CD4-positive, CD25-positive, alpha-beta regulatory T cell (primary cell): Measurements from ENCODE around the gene LRMDA. TPM values are rescaled to one million over a fixed set of nuclear protein-coding genes. Genes with fewer than 3 reads are reported as not detected.

Experiments used
- ATAC-seq, 2 donors: fragments of 150-1000 bp; cut with Tn5 transposase; one replicate each; pipeline ENCODE4 v1.10.0; 2021; ENCODE audit warnings: low read depth in 2 of 2, moderate number of reproducible peaks in 2 of 2, moderate library complexity in 1 of 2
- DNase-seq, 3 donors: peaks; one replicate each; pipeline versions ENCODE4 v3.0.0 to v3.0.0-alpha.2; 2012 to 2022; ENCODE audit warnings: mixed read lengths in 1 of 3
- H3K27ac ChIP-seq: one replicate; pipeline ENCODE4 v1.7.0; 2013; ENCODE audit warnings: mild to moderate bottlenecking, low read length; ENCODE audit not compliant: insufficient read depth, poor library complexity, severe bottlenecking
- H3K27me3 ChIP-seq: one replicate; pipeline ENCODE4 v1.7.0; 2013; ENCODE audit warnings: low read length; ENCODE audit not compliant: control insufficient read depth, insufficient read depth
- H3K36me3 ChIP-seq: one replicate; pipeline ENCODE4 v1.7.0; 2013; ENCODE audit warnings: mild to moderate bottlenecking, low read length, moderate library complexity; ENCODE audit not compliant: control insufficient read depth, insufficient read depth
- H3K4me1 ChIP-seq: 2 replicates; pipeline ENCODE4 v1.7.0; 2013; ENCODE audit warnings: mild to moderate bottlenecking, low read length; ENCODE audit not compliant: insufficient read depth, control insufficient read depth, poor library complexity, severe bottlenecking
- H3K4me3 ChIP-seq: one replicate; pipeline ENCODE4 v1.7.0; 2013; ENCODE audit warnings: low read depth, mild to moderate bottlenecking, low read length, moderate library complexity
- H3K9me3 ChIP-seq, 2 experiments: 1 replicate in 1 of 2; 2 replicates in 1 of 2; pipeline ENCODE4 v1.7.0; 2013; ENCODE audit warnings: low read length in 2 of 2, mild to moderate bottlenecking in 1 of 2, moderate library complexity in 1 of 2; ENCODE audit not compliant: control insufficient read depth in 2 of 2
- H3K27ac Mint-ChIP-seq, 3 donors: one replicate each; pipeline ENCODE4 v1.8.0; 2020 to 2022; ENCODE audit warnings: mild to moderate bottlenecking in 3 of 3, mixed read lengths in 3 of 3, moderate library complexity in 2 of 3
- H3K27me3 Mint-ChIP-seq: one replicate; pipeline ENCODE4 v1.8.0; 2022; ENCODE audit warnings: mild to moderate bottlenecking, mixed read lengths
- H3K36me3 Mint-ChIP-seq: one replicate; pipeline ENCODE4 v1.8.0; 2020; ENCODE audit warnings: mixed read lengths
- H3K4me1 Mint-ChIP-seq, 4 donors: one replicate each; pipeline ENCODE4 v1.8.0; 2020 to 2022; ENCODE audit warnings: mixed read lengths in 4 of 4, mild to moderate bottlenecking in 1 of 4
- H3K4me3 Mint-ChIP-seq, 4 donors: one replicate each; pipeline ENCODE4 v1.8.0; 2020 to 2022; ENCODE audit warnings: mild to moderate bottlenecking in 4 of 4, mixed read lengths in 4 of 4, moderate library complexity in 3 of 4
- H3K9me3 Mint-ChIP-seq, 7 donors: one replicate each; pipeline ENCODE4 v1.8.0; 2020 to 2022; ENCODE audit warnings: mixed read lengths in 7 of 7, mild to moderate bottlenecking in 3 of 7, moderate library complexity in 2 of 7
- polyA plus RNA-seq, 4 donors: library from polyadenylated mRNA; unstranded; fragments of 300-500 nt; fragmentation: Illumina TruSeq; gene quantifications; one replicate each; pipeline ENCODE4 v1.2.3, GENCODE V29; 2021
- total RNA-seq: library from RNA; stranded (reverse); gene quantifications from one replicate; pipeline ENCODE4 v1.2.3, GENCODE V29; 2022

Gene LRMDA
- total and polyA plus RNA-seq, 5 donors from 2014 or later = 0.10 TPM; not detected in 4

- peaks cover 0 to 6% (median 0%) of the 10 kb centered on the region in 7 donors for H3K9me3 Mint-ChIP-seq
- H3K4me1 Mint-ChIP-seq = no peaks in the 10 kb centered on the region
- no peaks in the 10 kb centered on the region for H3K36me3 Mint-ChIP-seq
- H3K4me3 Mint-ChIP-seq = no peak overlapping the region
- no peak overlapping the region for H3K27ac ChIP-seq
- no peaks in the 10 kb centered on the region for H3K36me3 ChIP-seq
- no peak for DNase-seq
- no peak overlapping the region for H3K27ac Mint-ChIP-seq
- H3K4me3 ChIP-seq = no peak overlapping the region
- H3K27me3 ChIP-seq = no peaks in the 10 kb centered on the region
- no peaks in the 10 kb centered on the region for H3K4me1 ChIP-seq
- H3K9me3 ChIP-seq = no peaks in the 10 kb centered on the region
- no peaks in the 10 kb centered on the region for H3K27me3 Mint-ChIP-seq
- no peak for ATAC-seq
Measured at GRCh38 chr10:76403912-76404311, 972.5 kb downstream of the LRMDA start.

- Mint-ChIP-seq H3K27ac (peak overlapping the region in 1 of 3 donors; percentile 74), H3K4me3 (no peak overlapping the region), H3K36me3 (no peaks in the 10 kb centered on the region), H3K4me1 (no peaks in the 10 kb centered on the region), H3K27me3 (no peaks in the 10 kb centered on the region), H3K9me3 (peaks cover 0 to 6% (median 0%) of the 10 kb centered on the region in 7 donors)
- no peaks in the 10 kb centered on the region for H3K9me3 ChIP-seq
- H3K36me3 ChIP-seq = no peaks in the 10 kb centered on the region
- H3K27me3 ChIP-seq = no peaks in the 10 kb centered on the region
- DNase-seq = no peak
- no peak overlapping the region for H3K4me3 ChIP-seq
- no peaks in the 10 kb centered on the region for H3K4me1 ChIP-seq
- no peak overlapping the region for H3K27ac ChIP-seq
- ATAC-seq = no peak
Measured at GRCh38 chr10:76404531-76404930, 973.1 kb downstream of the LRMDA start.

- Mint-ChIP-seq H3K27ac (no peak overlapping the region), H3K4me1 (no peaks in the 10 kb centered on the region), H3K4me3 (no peak overlapping the region), H3K36me3 (no peaks in the 10 kb centered on the region), H3K27me3 (no peaks in the 10 kb centered on the region), H3K9me3 (peaks cover 0 to 8% (median 2%) of the 10 kb centered on the region in 7 donors)
- Histone ChIP-seq H3K4me3 (no peak overlapping the region), H3K36me3 (no peaks in the 10 kb centered on the region), H3K27me3 (no peaks in the 10 kb centered on the region), H3K9me3 (no peaks in the 10 kb centered on the region), H3K27ac (no peak overlapping the region), H3K4me1 (no peaks in the 10 kb centered on the region)
- DNase-seq (no peak), ATAC-seq (no peak)
Measured at GRCh38 chr10:76405922-76406321, 974.5 kb downstream of the LRMDA start.

- H3K27ac ChIP-seq = no peak overlapping the region
- no peaks in the 10 kb centered on the region for H3K4me1 Mint-ChIP-seq
- no peaks in the 10 kb centered on the region for H3K27me3 ChIP-seq
- no peaks in the 10 kb centered on the region for H3K27me3 Mint-ChIP-seq
- no peak overlapping the region for H3K4me3 Mint-ChIP-seq
- H3K36me3 Mint-ChIP-seq = no peaks in the 10 kb centered on the region
- H3K27ac Mint-ChIP-seq = no peak overlapping the region
- no peaks in the 10 kb centered on the region for H3K9me3 ChIP-seq
- no peak overlapping the region for H3K4me3 ChIP-seq
- H3K4me1 ChIP-seq = no peaks in the 10 kb centered on the region
- peaks cover 0 to 4% (median 3%) of the 10 kb centered on the region in 7 donors for H3K9me3 Mint-ChIP-seq
- H3K36me3 ChIP-seq = no peaks in the 10 kb centered on the region
- no peak for ATAC-seq
- DNase-seq = no peak
Measured at GRCh38 chr10:76408646-76409045, 977.2 kb downstream of the LRMDA start.

GRCh38 chr10:76411729-76412435 lies 980.5 kb downstream of the LRMDA start:
- no peaks in the 10 kb centered on the region for H3K27me3 ChIP-seq
- no peaks in the 10 kb centered on the region for H3K4me1 ChIP-seq
- H3K36me3 ChIP-seq = no peaks in the 10 kb centered on the region
- no peaks in the 10 kb centered on the region for H3K27me3 Mint-ChIP-seq
- H3K27ac ChIP-seq = no peak overlapping the region
- DNase-seq (no peak), ATAC-seq (no peak)
- no peak overlapping the region for H3K27ac Mint-ChIP-seq
- no peaks in the 10 kb centered on the region for H3K36me3 Mint-ChIP-seq
- no peak overlapping the region for H3K4me3 Mint-ChIP-seq
- H3K4me1 Mint-ChIP-seq = no peaks in the 10 kb centered on the region
- peaks cover 1 to 5% (median 3%) of the 10 kb centered on the region in 7 donors for H3K9me3 Mint-ChIP-seq
- no peaks in the 10 kb centered on the region for H3K9me3 ChIP-seq
- H3K4me3 ChIP-seq = no peak overlapping the region

GRCh38 chr10:76415554-76415953 lies 984.1 kb downstream of the LRMDA start:
- H3K9me3 ChIP-seq = no peaks in the 10 kb centered on the region
- no peak overlapping the region for H3K4me3 ChIP-seq
- DNase-seq = no peak
- Mint-ChIP-seq H3K36me3 (no peaks in the 10 kb centered on the region), H3K4me1 (no peaks in the 10 kb centered on the region), H3K4me3 (no peak overlapping the region), H3K27ac (no peak overlapping the region), H3K27me3 (no peaks in the 10 kb centered on the region), H3K9me3 (peaks cover 0 to 9% (median 2%) of the 10 kb centered on the region in 7 donors)
- H3K27me3 ChIP-seq = no peaks in the 10 kb centered on the region
- no peaks in the 10 kb centered on the region for H3K4me1 ChIP-seq
- no peak for ATAC-seq
- H3K27ac ChIP-seq = no peak overlapping the region
- H3K36me3 ChIP-seq = no peaks in the 10 kb centered on the region

DNA sequence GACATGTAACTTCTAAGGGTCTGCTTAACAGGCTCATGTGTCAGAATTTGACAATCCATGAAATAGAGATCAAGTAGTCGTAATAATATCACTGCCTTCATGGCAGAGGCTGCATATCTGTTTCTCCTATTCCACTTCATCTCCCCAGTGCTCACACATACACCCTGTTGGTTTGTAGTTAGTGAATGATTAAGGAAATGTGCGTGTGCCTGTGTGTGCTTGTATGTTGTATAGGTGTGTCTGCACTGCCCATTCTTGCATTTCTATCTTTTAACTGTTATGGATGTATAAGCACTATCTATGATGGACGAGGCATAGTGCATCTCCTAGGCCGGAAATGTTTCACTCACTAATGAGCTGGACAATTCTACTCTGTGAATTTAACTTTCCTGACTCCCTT lies 985.2 kb downstream of the LRMDA start:
- no peaks in the 10 kb centered on the region for H3K27me3 Mint-ChIP-seq
- no peak for ATAC-seq
- Histone ChIP-seq H3K4me3 (no peak overlapping the region), H3K27ac (no peak overlapping the region), H3K36me3 (no peaks in the 10 kb centered on the region), H3K4me1 (no peaks in the 10 kb centered on the region), H3K9me3 (no peaks in the 10 kb centered on the region), H3K27me3 (no peaks in the 10 kb centered on the region)
- no peak overlapping the region for H3K4me3 Mint-ChIP-seq
- H3K27ac Mint-ChIP-seq = peak overlapping the region in 1 of 3 donors; percentile 64
- no peaks in the 10 kb centered on the region for H3K36me3 Mint-ChIP-seq
- no peaks in the 10 kb centered on the region for H3K4me1 Mint-ChIP-seq
- DNase-seq = no peak
- H3K9me3 Mint-ChIP-seq = peaks cover 0 to 9% (median 2%) of the 10 kb centered on the region in 7 donors

DNA sequence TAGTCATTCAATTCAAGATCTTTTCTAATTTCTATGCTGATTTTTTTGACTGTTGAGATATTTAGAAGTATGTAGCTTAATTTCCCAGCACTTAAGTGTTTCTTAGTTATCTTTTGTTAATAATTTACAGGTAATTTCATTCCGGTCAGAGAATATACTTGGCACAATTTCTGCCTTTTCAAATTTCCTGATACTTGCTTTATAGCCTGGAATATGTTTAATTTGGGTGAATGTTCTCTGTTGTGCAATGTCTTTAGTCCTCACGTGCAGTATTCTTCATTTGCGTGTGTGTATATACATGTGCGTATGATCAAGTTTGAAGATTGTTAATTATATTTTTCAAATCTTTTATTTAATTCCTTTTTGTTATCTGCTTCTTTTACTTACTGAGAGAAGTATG lies 989.3 kb downstream of the LRMDA start:
- H3K27me3 Mint-ChIP-seq = no peaks in the 10 kb centered on the region
- no peak for ATAC-seq
- Histone ChIP-seq H3K9me3 (no peaks in the 10 kb centered on the region), H3K27me3 (no peaks in the 10 kb centered on the region), H3K36me3 (no peaks in the 10 kb centered on the region), H3K4me1 (no peaks in the 10 kb centered on the region), H3K27ac (no peak overlapping the region), H3K4me3 (no peak overlapping the region)
- H3K36me3 Mint-ChIP-seq = no peaks in the 10 kb centered on the region
- no peak for DNase-seq
- no peak overlapping the region for H3K27ac Mint-ChIP-seq
- peaks cover 0 to 5% (median 2%) of the 10 kb centered on the region in 7 donors for H3K9me3 Mint-ChIP-seq
- no peak overlapping the region for H3K4me3 Mint-ChIP-seq
- H3K4me1 Mint-ChIP-seq = no peaks in the 10 kb centered on the region
